SK-N-SH (cell line): ENCODE data around the gene SCAF11. TPM values are rescaled to one million over a fixed set of nuclear protein-coding genes. Genes with fewer than 3 reads are reported as not detected.
"Not testable (repeated sequence)": the region's sequence is repeated elsewhere in the genome, so short reads cannot be mapped to it uniquely, and the experiment has no call there.

ENCODE experiments used
- CTCF ChIA-PET: fragments of 300-600, 350-600 bp; formaldehyde crosslinking; extraction: SDS; loops from one replicate; lab custom pipeline; 2021; lab: Yijun Ruan, JAX
- POLR2A ChIA-PET: fragments of 350-600 bp; sonication (Branson Sonifier 250); formaldehyde crosslinking; extraction: SDS; loops from one replicate; lab custom pipeline; 2020; ENCODE audit warnings: antibody characterized with exemption, inconsistent platforms; lab: Yijun Ruan, JAX
- DNase-seq: peaks from one replicate; pipeline ENCODE4 v3.0.0; 2012
- H2AFZ ChIP-seq: fragments of 200-600 bp; sonication (generic); 2 replicates; pipeline ENCODE4 v1.8.1; 2016; ENCODE audit warnings: antibody characterized with exemption, mild to moderate bottlenecking, low read depth
- H3F3A ChIP-seq: fragments of 200-600 bp; sonication (generic); replicated peaks from 2 replicates; pipeline ENCODE3; 2016; ENCODE audit warnings: antibody characterized with exemption, mild to moderate bottlenecking; ENCODE audit not compliant: insufficient read depth
- H3K27ac ChIP-seq, 2 experiments: fragments of 200-500 bp in 1 of 2; fragments of 200-600 bp in 1 of 2; sonication (Bioruptor generic) in 1 of 2; sonication (generic), shearing (Covaris generic) in 1 of 2; 2 replicates each; pipeline versions ENCODE4 v1.5.1 to v1.6.1; 2014 to 2016; ENCODE audit warnings: low read depth in 2 of 2, inconsistent platforms in 1 of 2, low read length in 1 of 2, mild to moderate bottlenecking in 1 of 2, mixed read lengths in 1 of 2
- H3K27me3 ChIP-seq: fragments of 200-600 bp; sonication (generic), shearing (Covaris generic); 2 replicates; pipeline ENCODE4 v1.6.1; 2016; ENCODE audit warnings: mixed run types; ENCODE audit not compliant: insufficient read depth
- H3K36me3 ChIP-seq, 2 experiments: fragments of 200-500 bp in 1 of 2; fragments of 200-600 bp in 1 of 2; sonication (Bioruptor generic) in 1 of 2; sonication (generic) in 1 of 2; replicated peaks in 1 of 2; 2 replicates each; pipeline versions ENCODE3 to v1.5.1; 2014 to 2016; ENCODE audit warnings: low read length in 1 of 2, mild to moderate bottlenecking in 1 of 2; ENCODE audit not compliant: insufficient read depth in 2 of 2, control insufficient read depth in 1 of 2
- H3K4me1 ChIP-seq, 2 experiments: fragments of 200-500 bp in 1 of 2; fragments of 200-600 bp in 1 of 2; sonication (Bioruptor generic) in 1 of 2; sonication (generic), shearing (Covaris generic) in 1 of 2; 2 replicates each; pipeline versions ENCODE4 v1.5.1 to v1.6.1; 2014 to 2016; ENCODE audit warnings: low read depth in 1 of 2, low read length in 1 of 2, mixed run types in 1 of 2; ENCODE audit not compliant: insufficient read depth in 2 of 2, control insufficient read depth in 1 of 2
- H3K4me2 ChIP-seq: fragments of 200-600 bp; sonication (generic), shearing (Covaris generic); 2 replicates; pipeline ENCODE4 v1.6.1; 2017; ENCODE audit warnings: mixed run types
- H3K4me3 ChIP-seq, 2 experiments: fragments of 200-500 bp in 1 of 2; fragments of 200-600 bp in 1 of 2; sonication (Bioruptor generic) in 1 of 2; sonication (generic), shearing (Covaris generic) in 1 of 2; 2 replicates each; pipeline versions ENCODE4 v1.5.1 to v1.8.1; 2014 to 2016; ENCODE audit warnings: low read depth in 2 of 2, inconsistent platforms in 1 of 2, low read length in 1 of 2, mild to moderate bottlenecking in 1 of 2, mixed read lengths in 1 of 2, moderate library complexity in 1 of 2
- H3K79me2 ChIP-seq: fragments of 200-600 bp; sonication (generic); 2 replicates; pipeline ENCODE4 v1.8.1; 2017; ENCODE audit warnings: mild to moderate bottlenecking; ENCODE audit not compliant: insufficient read depth
- H3K9ac ChIP-seq: fragments of 200-600 bp; sonication (generic); 2 replicates; pipeline ENCODE4 v1.6.1; 2017; ENCODE audit warnings: mixed run types
- H3K9me2 ChIP-seq: fragments of 200-600 bp; sonication (generic); 2 replicates; pipeline ENCODE4 v1.6.1; 2017; ENCODE audit warnings: mixed run types
- H3K9me3 ChIP-seq: fragments of 200-600 bp; sonication (generic); 2 replicates; pipeline ENCODE4 v1.6.1; 2017; ENCODE audit warnings: mixed run types, mild to moderate bottlenecking, moderate library complexity
- H4K20me1 ChIP-seq: fragments of 200-600 bp; sonication (generic); 2 replicates; pipeline ENCODE4 v1.6.1; 2017; ENCODE audit warnings: mild to moderate bottlenecking, mixed run types; ENCODE audit not compliant: insufficient read depth
- CHD2 ChIP-seq: fragments of 150-350 bp; IDR thresholded peaks from 2 replicates; pipeline ENCODE4 v1.6.1; 2018; ENCODE audit warnings: low read length; ENCODE audit not compliant: partially characterized antibody
- EZH2phosphoT487 ChIP-seq: fragments of 200-600 bp; sonication (generic); IDR thresholded peaks from 2 replicates; pipeline ENCODE4 v1.6.1; 2017; ENCODE audit warnings: low read depth, mixed run types, mild to moderate bottlenecking, antibody characterized with exemption, moderate library complexity, borderline replicate concordance
- FOXJ3 ChIP-seq: sonication (generic); formaldehyde crosslinking; IDR thresholded peaks from 2 replicates; pipeline ENCODE4 v1.5.1; 2020; ENCODE audit warnings: mild to moderate bottlenecking, missing genetic modification reagents
- FOXM1 ChIP-seq: IDR thresholded peaks from 2 replicates; pipeline ENCODE4 v1.4.0; 2012; ENCODE audit warnings: low read depth, mild to moderate bottlenecking
- JUND ChIP-seq: IDR thresholded peaks from 2 replicates; pipeline ENCODE4 v1.4.0; 2012
- NFIC ChIP-seq: IDR thresholded peaks from 2 replicates; pipeline ENCODE4 v1.4.0; 2012; ENCODE audit warnings: borderline replicate concordance
- NRF1 ChIP-seq: IDR thresholded peaks from 2 replicates; pipeline ENCODE4 v1.6.1; 2012; ENCODE audit warnings: low read depth, mild to moderate bottlenecking, low read length
- RAD21 ChIP-seq: IDR thresholded peaks from 2 replicates; pipeline ENCODE4 v1.6.1; 2012; ENCODE audit warnings: mild to moderate bottlenecking, low read length
- RCOR1 ChIP-seq: fragments of 150-350 bp; IDR thresholded peaks from 2 replicates; pipeline ENCODE4 v1.6.1; 2017; ENCODE audit warnings: antibody characterized with exemption, low read length
- RXRA ChIP-seq: IDR thresholded peaks from 2 replicates; pipeline ENCODE4 v1.4.0; 2012; ENCODE audit warnings: low read depth, mild to moderate bottlenecking, borderline replicate concordance
- TCF12 ChIP-seq: IDR thresholded peaks from 2 replicates; pipeline ENCODE4 v1.4.0; 2012
- WGBS: methylation state at CpG from one replicate; pipeline ENCODE4 v1.1.6; 2017; ENCODE audit warnings: low lambda C conversion rate; 5-methylcytosine and 5-hydroxymethylcytosine counted together
- polyA plus RNA-seq, 3 experiments: library from polyadenylated mRNA; depleted of rRNA; stranded (reverse); fragments of >200 nt; gene quantifications; 2 replicates each; pipeline ENCODE4 v1.2.3, GENCODE V29; 2012
- TF ChIP-seq, protein P1 (sequence below): IDR thresholded peaks from 2 replicates; pipeline ENCODE4 v1.4.0; 2012; ENCODE audit warnings: low read depth

SCAF11 gene
- polyA plus RNA-seq, 1 of the 3 experiments (the other 2 are of a cell fraction) = 26.1 TPM

DNA sequence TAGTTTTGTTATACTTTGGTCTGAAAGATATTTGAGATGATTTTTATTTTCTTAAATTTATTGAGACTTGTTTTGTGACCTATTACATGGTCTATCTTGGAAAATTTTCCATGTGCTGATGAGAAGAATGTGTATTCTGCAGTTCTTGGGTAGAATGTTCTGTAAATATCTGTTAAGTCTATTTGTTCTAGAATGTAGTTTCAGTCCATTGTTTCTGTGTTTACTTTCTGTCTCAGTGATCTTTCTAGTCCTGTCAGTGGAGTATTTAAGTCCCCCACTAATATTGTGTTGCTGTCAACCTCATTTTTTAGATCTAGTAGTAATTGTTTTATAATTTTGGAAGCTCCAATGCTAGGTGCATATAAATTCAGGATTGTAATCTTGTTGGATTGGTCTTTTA is 30.4 kb upstream of the SCAF11 start:
- ChIA-PET POLR2A (no interaction called here), CTCF (no interaction called here)
- H3K4me1 ChIP-seq = no peaks in the 10 kb centered on the region
- no peaks in the 10 kb centered on the region for H3K27me3 ChIP-seq
- TF ChIP-seq CHD2 = no peak
- no peak for TF ChIP-seq JUND
- no peak for TF ChIP-seq TCF12
- no peak overlapping the region for H3K9ac ChIP-seq
- no peak overlapping the region for H3K4me3 ChIP-seq
- no peak overlapping the region for H3K27ac ChIP-seq
- DNase-seq = no peak
- no peaks in the 10 kb centered on the region for H3K9me3 ChIP-seq
- no peaks in the 10 kb centered on the region for H3K79me2 ChIP-seq
- H2AFZ ChIP-seq = no peak overlapping the region
- H3K36me3 ChIP-seq = no peaks in the 10 kb centered on the region
- H3K9me2 ChIP-seq = no peaks in the 10 kb centered on the region
- H3K4me2 ChIP-seq = no peak overlapping the region
- no peaks in the 10 kb centered on the region for H3F3A ChIP-seq
- no peaks in the 10 kb centered on the region for H4K20me1 ChIP-seq

GRCh38 chr12:46018712-46019111 is 28.3 kb upstream of the SCAF11 start:
- H2AFZ ChIP-seq, H3K9ac ChIP-seq, H3K4me2 ChIP-seq, H3F3A ChIP-seq, POLR2A ChIA-PET, DNase-seq, H3K27me3 ChIP-seq, H3K9me2 ChIP-seq, H3K4me1 ChIP-seq, H3K9me3 ChIP-seq, H3K4me3 ChIP-seq, H4K20me1 ChIP-seq, H3K27ac ChIP-seq, H3K79me2 ChIP-seq, H3K36me3 ChIP-seq: not testable (repeated sequence)
- WGBS = 39% methylated on average over 4 of the region's 4 CpGs
- CTCF ChIA-PET = interaction anchor here (1.2 kb wide), 1 partner anchor 14 kb away, joined by 3 read pairs; no protein-coding TSS in a partner anchor

GRCh38 chr12:46017866-46018375 is 27.5 kb upstream of the SCAF11 start:
- POLR2A ChIA-PET, DNase-seq, H3K27me3 ChIP-seq, H2AFZ ChIP-seq, H3K4me1 ChIP-seq, H3K4me2 ChIP-seq, H3K27ac ChIP-seq, H3F3A ChIP-seq, H3K79me2 ChIP-seq, H3K9me2 ChIP-seq, H3K4me3 ChIP-seq, H4K20me1 ChIP-seq, H3K9me3 ChIP-seq, H3K36me3 ChIP-seq, H3K9ac ChIP-seq: not testable (repeated sequence)
- WGBS = 60% methylated on average over 8 of the region's 33 CpGs
- CTCF ChIA-PET = interaction anchor here (1.2 kb wide), 1 partner anchor 13 kb away, joined by 3 read pairs; no protein-coding TSS in a partner anchor

GRCh38 chr12:46005823-46006222 is 15.4 kb upstream of the SCAF11 start:
- H3K79me2 ChIP-seq = no peaks in the 10 kb centered on the region
- no peak for DNase-seq
- no peaks in the 10 kb centered on the region; the same call in 1 of the 2 replicates for H3K27me3 ChIP-seq
- H3K9me3 ChIP-seq = no peaks in the 10 kb centered on the region
- ChIA-PET CTCF (interaction anchor here (1.4 to 3.3 kb wide), 4 partner anchors 15 to 874 kb away, joined by 6 to 19 read pairs (median 6); partner anchors contain the start of gene SCAF11), POLR2A (no interaction called here)
- 66% methylated on average over 3 of the region's 3 CpGs for whole genome bisulfite sequencing
- no peaks in the 10 kb centered on the region for H3K9me2 ChIP-seq
- TF ChIP-seq NRF1 (no peak), RCOR1 (no peak), RAD21 (no peak), TCF12 (no peak), FOXM1 (no peak), RXRA (no peak), FOXJ3 (CRISPR knock-in tag) (no peak), NFIC (no peak), EZH2phosphoT487 (no peak)
- TF ChIP-seq, protein P1, sequence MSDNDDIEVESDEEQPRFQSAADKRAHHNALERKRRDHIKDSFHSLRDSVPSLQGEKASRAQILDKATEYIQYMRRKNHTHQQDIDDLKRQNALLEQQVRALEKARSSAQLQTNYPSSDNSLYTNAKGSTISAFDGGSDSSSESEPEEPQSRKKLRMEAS = no peak
- no peaks in the 10 kb centered on the region for H3K36me3 ChIP-seq
- H3F3A ChIP-seq = no peaks in the 10 kb centered on the region
- H2AFZ ChIP-seq = no peak overlapping the region
- no peak overlapping the region for H3K4me3 ChIP-seq
- no peaks in the 10 kb centered on the region for H3K4me1 ChIP-seq
- H3K27ac ChIP-seq = no peak overlapping the region
- H3K4me2 ChIP-seq = no peak overlapping the region
- H3K9ac ChIP-seq = no peak overlapping the region
- no peaks in the 10 kb centered on the region for H4K20me1 ChIP-seq
